ENCODE measurements around the gene C22orf31.
"Not testable (repeated sequence)": the region's sequence is repeated elsewhere in the genome, so short reads cannot be mapped to it uniquely, and the experiment has no call there.

DNA sequence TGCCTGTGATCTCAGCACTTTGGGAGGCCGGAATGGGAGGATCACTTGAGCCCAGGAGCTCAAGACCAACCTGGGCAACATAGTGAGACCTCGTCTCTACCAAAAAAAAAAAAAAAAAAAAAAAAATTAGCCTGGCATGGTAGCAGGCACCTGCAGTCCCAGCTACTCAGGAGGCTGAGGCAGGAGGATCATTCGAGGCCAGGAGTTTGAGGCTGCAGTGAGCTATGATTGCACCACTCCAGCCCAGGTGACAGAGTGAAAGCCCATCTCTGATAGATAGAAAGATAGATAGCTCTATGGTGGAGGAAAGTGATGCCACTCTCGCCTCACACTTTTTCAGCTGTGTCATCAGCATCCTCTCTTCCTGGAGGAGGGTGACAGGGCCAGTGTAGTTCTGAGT, 21.9 kb downstream of the C22orf31 start:
- TF ChIP-seq YY1 (IDR thresholded peaks at IDR 0.05; ENCODE audit: insufficient read depth, insufficient read length); SUZ12 (IDR thresholded peaks at IDR 0.05; ENCODE audit: extremely low read depth, insufficient read depth, insufficient read length); ZNF274 (IDR thresholded peaks at IDR 0.05; ENCODE audit: low read depth, low read length): not testable (repeated sequence)

All from NT2/D1 (cell line).